HCT116 (cell line): Measurements from ENCODE around the gene HTR3B. TPM values are rescaled to one million over a fixed set of nuclear protein-coding genes. Genes with fewer than 3 reads are reported as not detected.

Source experiments
- TCF7L2 ChIP-seq: IDR thresholded peaks from 2 replicates; pipeline ENCODE4 v1.7.0; 2011; ENCODE audit warnings: borderline replicate concordance, inconsistent platforms; ENCODE audit not compliant: insufficient read depth, insufficient read length; ENCODE audit errors: extremely low read depth
- total RNA-seq: library from RNA; stranded (reverse); gene quantifications from one replicate; pipeline ENCODE4 v1.2.1, GENCODE V29; 2021; ENCODE audit not compliant: unreplicated experiment
- TF ChIP-seq, protein P1 (sequence below): IDR thresholded peaks from 2 replicates; pipeline ENCODE4 v1.6.1; 2011; ENCODE audit warnings: mild to moderate bottlenecking, low read length, moderate library complexity; ENCODE audit not compliant: insufficient replicate concordance; ENCODE audit errors: extremely low read depth
- TF ChIP-seq, protein P2 (sequence below): IDR thresholded peaks from 2 replicates; pipeline ENCODE4 v1.6.1; 2012; ENCODE audit warnings: low read depth

HTR3B gene
- total RNA-seq, 1 experiment from 2014 or later, result not detected

DNA sequence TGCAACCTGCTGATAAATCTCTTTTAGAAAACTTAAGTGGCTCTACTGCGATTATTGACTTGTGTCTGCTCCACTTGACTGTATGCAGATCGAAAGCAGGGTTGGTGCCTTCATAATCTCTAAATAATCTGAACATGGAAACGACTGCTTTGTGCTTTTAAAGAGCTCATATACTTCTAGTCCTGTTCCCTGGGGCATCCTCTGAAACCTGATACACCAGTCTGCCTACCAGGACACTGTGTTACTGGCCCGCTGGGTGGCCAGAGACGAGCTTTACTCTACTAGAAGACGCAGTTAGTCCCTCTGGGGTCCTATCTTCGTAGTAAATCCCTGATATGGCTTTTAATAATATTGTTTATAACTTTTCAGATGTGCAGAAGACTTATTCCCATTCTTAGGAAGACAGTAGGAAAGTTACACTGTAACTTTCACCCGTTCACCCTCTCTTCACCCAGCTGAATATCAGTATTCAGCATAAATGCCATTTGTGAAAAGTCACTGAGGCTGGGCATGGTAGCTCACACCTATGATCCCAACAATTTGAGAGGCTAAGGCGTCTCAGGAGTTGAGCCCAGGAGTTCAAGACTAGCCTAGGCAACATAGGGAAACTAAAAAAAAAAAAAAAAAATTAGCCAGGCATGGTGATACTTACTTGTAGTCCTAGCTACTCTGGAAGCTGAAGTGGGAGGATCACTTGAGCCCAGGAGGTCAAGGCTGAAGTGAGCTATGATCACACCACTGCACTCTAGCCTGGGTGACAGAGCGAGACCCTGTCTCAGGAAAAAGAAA, 9.0 kb upstream of the HTR3B start (continued):
- TF ChIP-seq, protein P1, sequence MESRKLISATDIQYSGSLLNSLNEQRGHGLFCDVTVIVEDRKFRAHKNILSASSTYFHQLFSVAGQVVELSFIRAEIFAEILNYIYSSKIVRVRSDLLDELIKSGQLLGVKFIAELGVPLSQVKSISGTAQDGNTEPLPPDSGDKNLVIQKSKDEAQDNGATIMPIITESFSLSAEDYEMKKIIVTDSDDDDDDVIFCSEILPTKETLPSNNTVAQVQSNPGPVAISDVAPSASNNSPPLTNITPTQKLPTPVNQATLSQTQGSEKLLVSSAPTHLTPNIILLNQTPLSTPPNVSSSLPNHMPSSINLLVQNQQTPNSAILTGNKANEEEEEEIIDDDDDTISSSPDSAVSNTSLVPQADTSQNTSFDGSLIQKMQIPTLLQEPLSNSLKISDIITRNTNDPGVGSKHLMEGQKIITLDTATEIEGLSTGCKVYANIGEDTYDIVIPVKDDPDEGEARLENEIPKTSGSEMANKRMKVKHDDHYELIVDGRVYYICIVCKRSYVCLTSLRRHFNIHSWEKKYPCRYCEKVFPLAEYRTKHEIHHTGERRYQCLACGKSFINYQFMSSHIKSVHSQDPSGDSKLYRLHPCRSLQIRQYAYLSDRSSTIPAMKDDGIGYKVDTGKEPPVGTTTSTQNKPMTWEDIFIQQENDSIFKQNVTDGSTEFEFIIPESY, result no peak
- TF ChIP-seq TCF7L2, result no peak
- TF ChIP-seq, protein P2, sequence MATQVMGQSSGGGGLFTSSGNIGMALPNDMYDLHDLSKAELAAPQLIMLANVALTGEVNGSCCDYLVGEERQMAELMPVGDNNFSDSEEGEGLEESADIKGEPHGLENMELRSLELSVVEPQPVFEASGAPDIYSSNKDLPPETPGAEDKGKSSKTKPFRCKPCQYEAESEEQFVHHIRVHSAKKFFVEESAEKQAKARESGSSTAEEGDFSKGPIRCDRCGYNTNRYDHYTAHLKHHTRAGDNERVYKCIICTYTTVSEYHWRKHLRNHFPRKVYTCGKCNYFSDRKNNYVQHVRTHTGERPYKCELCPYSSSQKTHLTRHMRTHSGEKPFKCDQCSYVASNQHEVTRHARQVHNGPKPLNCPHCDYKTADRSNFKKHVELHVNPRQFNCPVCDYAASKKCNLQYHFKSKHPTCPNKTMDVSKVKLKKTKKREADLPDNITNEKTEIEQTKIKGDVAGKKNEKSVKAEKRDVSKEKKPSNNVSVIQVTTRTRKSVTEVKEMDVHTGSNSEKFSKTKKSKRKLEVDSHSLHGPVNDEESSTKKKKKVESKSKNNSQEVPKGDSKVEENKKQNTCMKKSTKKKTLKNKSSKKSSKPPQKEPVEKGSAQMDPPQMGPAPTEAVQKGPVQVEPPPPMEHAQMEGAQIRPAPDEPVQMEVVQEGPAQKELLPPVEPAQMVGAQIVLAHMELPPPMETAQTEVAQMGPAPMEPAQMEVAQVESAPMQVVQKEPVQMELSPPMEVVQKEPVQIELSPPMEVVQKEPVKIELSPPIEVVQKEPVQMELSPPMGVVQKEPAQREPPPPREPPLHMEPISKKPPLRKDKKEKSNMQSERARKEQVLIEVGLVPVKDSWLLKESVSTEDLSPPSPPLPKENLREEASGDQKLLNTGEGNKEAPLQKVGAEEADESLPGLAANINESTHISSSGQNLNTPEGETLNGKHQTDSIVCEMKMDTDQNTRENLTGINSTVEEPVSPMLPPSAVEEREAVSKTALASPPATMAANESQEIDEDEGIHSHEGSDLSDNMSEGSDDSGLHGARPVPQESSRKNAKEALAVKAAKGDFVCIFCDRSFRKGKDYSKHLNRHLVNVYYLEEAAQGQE, result no peak
